Measurements from ENCODE around the gene CCDC149. TPM values are rescaled to one million over a fixed set of nuclear protein-coding genes. Genes with fewer than 3 reads are reported as not detected.

CCDC149 gene
- total and polyA plus RNA-seq, 2 of the 8 experiments (the other 6 are each of a cell fraction or from before 2014, with no cell fraction given): 2.2 to 5.6 TPM

DNA sequence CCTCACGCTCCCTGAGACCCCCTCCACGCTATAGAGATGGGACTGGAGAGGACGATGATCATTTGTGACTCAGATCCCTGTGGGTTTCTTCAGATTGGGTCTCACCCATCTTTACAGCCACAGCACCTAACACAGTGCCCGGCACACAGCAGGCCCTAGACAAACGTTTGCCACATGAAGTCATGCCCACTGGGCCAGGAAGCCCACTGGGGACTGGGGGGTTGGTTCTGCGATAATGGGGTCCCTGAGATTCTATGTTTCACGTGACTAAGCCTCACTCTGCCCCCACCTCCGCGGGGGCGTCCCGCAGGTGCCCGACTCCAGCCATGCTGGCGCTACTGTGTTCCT, 113.7 kb downstream of the CCDC149 start:
- H3K18ac ChIP-seq (ENCODE audit: extremely low read depth, low read length): no peak overlapping the region
- no peak overlapping the region for H2AFZ ChIP-seq (ENCODE audit: low read length)
- H3K23me2 ChIP-seq (ENCODE audit: low read depth, low read length): peaks cover 14% of the 10 kb centered on the region; the same call in 1 of the 2 replicates
- peaks cover 0 to 6% (median 0%) of the 10 kb centered on the region in 4 experiments; a peak in 1 of 8 replicates for H3K36me3 ChIP-seq (ENCODE audit: control insufficient read depth in 2 of 4, insufficient read depth in 4 of 4, low read length in 3 of 4)
- no peaks in the 10 kb centered on the region for H3K79me2 ChIP-seq (ENCODE audit: control insufficient read depth in 1 of 2, insufficient read depth in 2 of 2, low read length in 2 of 2)
- peak overlapping the region in 1 of 2 experiments; percentile 96; a peak in 1 of 4 replicates for H3K4me2 ChIP-seq (ENCODE audit: insufficient read depth in 1 of 2, low read depth in 2 of 2, low read length in 2 of 2)
- no peak overlapping the region for H3K9ac ChIP-seq (replicated peaks in 1 of 4; ENCODE audit: extremely low read depth in 1 of 4, low read depth in 3 of 4, low read length in 3 of 4)
- POLR2A ChIA-PET (ENCODE audit: partially characterized antibody): no interaction called here
- H3K27me3 ChIP-seq (replicated peaks in 1 of 4; ENCODE audit: control insufficient read depth in 3 of 4, extremely low read depth in 1 of 4, insufficient read depth in 3 of 4, low read length in 3 of 4): peaks cover 13 to 43% (median 34%) of the 10 kb centered on the region in 4 experiments
- H4K91ac ChIP-seq (replicated peaks; ENCODE audit: insufficient read length, low read length): no peak overlapping the region
- no peak for DNase-seq (ENCODE audit: low read depth in 1 of 2, low spot score in 2 of 2)
- no peak overlapping the region for H4K8ac ChIP-seq (ENCODE audit: extremely low read depth, insufficient read depth, low read length)
- peaks cover 0 to 6% of the 10 kb centered on the region in 2 experiments; a peak in 1 of 4 replicates for H3K9me3 ChIP-seq (ENCODE audit: insufficient read depth in 2 of 2, low read depth in 1 of 2, low read length in 1 of 2)
- no peak overlapping the region for H3K14ac ChIP-seq (ENCODE audit: insufficient read length)
- H4K5ac ChIP-seq (ENCODE audit: insufficient read length, low read depth, low read length): no peak overlapping the region
- no peak overlapping the region for H3K27ac ChIP-seq (ENCODE audit: low read depth, low read length)
- CTCF ChIA-PET (ENCODE audit: partially characterized antibody): interaction anchor here (2.6 kb wide), 1 partner anchor 12 kb away, joined by 7 read pairs; no protein-coding TSS in a partner anchor
- WGBS, 2 experiments (ENCODE audit: extremely low coverage in 1 of 2, insufficient coverage in 1 of 2, insufficient read length in 1 of 2, insufficient replicate concordance in 2 of 2, low coverage in 1 of 2, low lambda C conversion rate in 2 of 2, missing lambda C conversion rate in 1 of 2): 92% methylated on average over 13 of the region's 13 CpGs; no CpG with 5 or more reads in 1 of the 2 experiments
- H4K20me1 ChIP-seq (replicated peaks in 1 of 2; ENCODE audit: control insufficient read depth in 1 of 2, insufficient read depth in 2 of 2, low read length in 2 of 2): peaks cover 0 to 2% of the 10 kb centered on the region in 2 experiments
- H2BK5ac ChIP-seq (ENCODE audit: low read depth, low read length): no peak overlapping the region
- H3K23ac ChIP-seq (ENCODE audit: insufficient read length): no peak overlapping the region
- no peaks in the 10 kb centered on the region for H3K79me1 ChIP-seq (ENCODE audit: low read depth, low read length)
- peak overlapping the region; percentile 54; the same call in 1 of the 2 replicates for H2BK15ac ChIP-seq (ENCODE audit: low read length)
- peak overlapping the region; percentile 4 for H3K4ac ChIP-seq (replicated peaks; ENCODE audit: insufficient read length, low read depth, low read length)
- peaks cover 1 to 20% (median 16%) of the 10 kb centered on the region in 4 experiments for H3K4me1 ChIP-seq (replicated peaks in 1 of 4; ENCODE audit: control insufficient read depth in 3 of 4, insufficient read depth in 4 of 4, low read length in 3 of 4)
- H3K56ac ChIP-seq (replicated peaks; ENCODE audit: insufficient read length, low read depth, low read length): no peak overlapping the region
- no peak for FAIRE-seq
- no peak overlapping the region for H3K4me3 ChIP-seq (ENCODE audit: extremely low read depth in 1 of 4, insufficient read depth in 2 of 4, low read depth in 3 of 4, low read length in 4 of 4)
- H2BK12ac ChIP-seq (ENCODE audit: low read depth, low read length): 0 out of 2 replicates have a peak overlapping the region, but pooled peaks have one; percentile 33
- no peak overlapping the region for H2AK5ac ChIP-seq (ENCODE audit: low read depth, low read length)
- no peak overlapping the region for H2BK120ac ChIP-seq (replicated peaks; ENCODE audit: low read depth, low read length)
- H2BK20ac ChIP-seq (ENCODE audit: low read length): no peak overlapping the region
- TF ChIP-seq YY1 (IDR thresholded peaks at IDR 0.05; ENCODE audit: low read depth, low read length) (no peak), ASH2L (IDR thresholded peaks at IDR 0.05; ENCODE audit: low read length) (no peak), SP1 (IDR thresholded peaks at IDR 0.05; ENCODE audit: low read depth, low read length) (no peak), BACH1 (IDR thresholded peaks at IDR 0.05; ENCODE audit: low read length) (no peak), PHF8 (conservative IDR thresholded peaks at IDR 0.05; ENCODE audit: low read depth, low read length) (no peak), EZH2 (IDR thresholded peaks at IDR 0.05; ENCODE audit: low read depth, low read length, severe bottlenecking) (no peak), CBX8 (IDR thresholded peaks at IDR 0.05; ENCODE audit: borderline replicate concordance, low read depth, low read length) (no peak), CHD1 (IDR thresholded peaks at IDR 0.05; ENCODE audit: low read depth, low read length) (no peak), HDAC6 (IDR thresholded peaks at IDR 0.05; ENCODE audit: low read depth, low read length) (no peak), TCF12 (IDR thresholded peaks at IDR 0.05; ENCODE audit: low read depth, low read length) (no peak), RFX5 (IDR thresholded peaks at IDR 0.05; ENCODE audit: borderline replicate concordance, low read depth, low read length) (no peak)
- TF ChIP-seq, protein P1, sequence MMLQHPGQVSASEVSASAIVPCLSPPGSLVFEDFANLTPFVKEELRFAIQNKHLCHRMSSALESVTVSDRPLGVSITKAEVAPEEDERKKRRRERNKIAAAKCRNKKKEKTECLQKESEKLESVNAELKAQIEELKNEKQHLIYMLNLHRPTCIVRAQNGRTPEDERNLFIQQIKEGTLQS (IDR thresholded peaks at IDR 0.05; ENCODE audit: insufficient read depth, low read depth, low read length): no peak
- TF ChIP-seq, protein P2, sequence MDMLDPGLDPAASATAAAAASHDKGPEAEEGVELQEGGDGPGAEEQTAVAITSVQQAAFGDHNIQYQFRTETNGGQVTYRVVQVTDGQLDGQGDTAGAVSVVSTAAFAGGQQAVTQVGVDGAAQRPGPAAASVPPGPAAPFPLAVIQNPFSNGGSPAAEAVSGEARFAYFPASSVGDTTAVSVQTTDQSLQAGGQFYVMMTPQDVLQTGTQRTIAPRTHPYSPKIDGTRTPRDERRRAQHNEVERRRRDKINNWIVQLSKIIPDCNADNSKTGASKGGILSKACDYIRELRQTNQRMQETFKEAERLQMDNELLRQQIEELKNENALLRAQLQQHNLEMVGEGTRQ (IDR thresholded peaks at IDR 0.05; ENCODE audit: low read length): no peak
